A549 treated with CpdA at 1 μM for 4 hours (cell line): Measurements from ENCODE around the gene CABP7. TPM values are rescaled to one million over a fixed set of nuclear protein-coding genes. Genes with fewer than 3 reads are reported as not detected.

Source experiments
- total RNA-seq: library from RNA; stranded (reverse); fragments of 200-300 nt; extraction: Qiagen RNA extraction; gene quantifications from 5 replicates; pipeline ENCODE4 v1.2.3, GENCODE V29; 2022; ENCODE audit warnings: low read depth

Gene CABP7
- total RNA-seq, result 0.08 to 0.19 TPM (median 0.15 TPM) in 5 replicates

GRCh38 chr22:29719899-29720645 lies at the start of gene CABP7:
Gene CABP7 (plus strand): TSS chr22:29720003. CDS start chr22:29720425, 422 bp downstream.

GRCh38 chr22:29766632-29767170 lies 46.9 kb downstream of the CABP7 start, which contains the start of gene ZMAT5:
Gene ZMAT5 (minus strand): TSS chr22:29767007. CDS start chr22:29748544, 18,463 bp downstream.

GRCh38 chr22:29767171-29768051 lies 47.6 kb downstream of the CABP7 start, which contains the start of gene UQCR10:
Gene UQCR10 (plus strand): TSS chr22:29767369. CDS start chr22:29767399, 30 bp downstream.

Other genes starting within 250 kb of the CABP7 start
- gene NEFH, start 239.8 kb upstream of the CABP7 start, total RNA-seq, result 0.09 to 0.15 TPM (median 0.11 TPM) in 5 replicates
- 29.3 to 31.6 TPM (median 31.0 TPM) in 5 replicates for gene THOC5, start 166.2 kb upstream of the CABP7 start, total RNA-seq
- gene NIPSNAP1, start 138.9 kb upstream of the CABP7 start, total RNA-seq, result 57.9 to 65.2 TPM (median 63.4 TPM) in 5 replicates
- gene NF2, start 116.4 kb upstream of the CABP7 start, total RNA-seq, result 12.6 to 17.7 TPM (median 14.0 TPM) in 5 replicates
- gene ZMAT5, start 47.0 kb downstream of the CABP7 start, total RNA-seq, result 15.8 to 21.1 TPM (median 20.3 TPM) in 5 replicates
- 110 to 127 TPM (median 113 TPM) in 5 replicates for gene UQCR10, start 47.4 kb downstream of the CABP7 start, total RNA-seq
- 28.9 to 30.8 TPM (median 29.5 TPM) in 5 replicates for gene ASCC2, start 118.3 kb downstream of the CABP7 start, total RNA-seq
- 7.7 to 10.0 TPM (median 9.4 TPM) in 5 replicates for gene MTMR3, start 163.2 kb downstream of the CABP7 start, total RNA-seq